ENCODE results near the gene EPPIN. TPM values are rescaled to one million over a fixed set of nuclear protein-coding genes. Genes with fewer than 3 reads are reported as not detected.

The EPPIN gene
- total RNA-seq, 1 donor = not detected

DNA sequence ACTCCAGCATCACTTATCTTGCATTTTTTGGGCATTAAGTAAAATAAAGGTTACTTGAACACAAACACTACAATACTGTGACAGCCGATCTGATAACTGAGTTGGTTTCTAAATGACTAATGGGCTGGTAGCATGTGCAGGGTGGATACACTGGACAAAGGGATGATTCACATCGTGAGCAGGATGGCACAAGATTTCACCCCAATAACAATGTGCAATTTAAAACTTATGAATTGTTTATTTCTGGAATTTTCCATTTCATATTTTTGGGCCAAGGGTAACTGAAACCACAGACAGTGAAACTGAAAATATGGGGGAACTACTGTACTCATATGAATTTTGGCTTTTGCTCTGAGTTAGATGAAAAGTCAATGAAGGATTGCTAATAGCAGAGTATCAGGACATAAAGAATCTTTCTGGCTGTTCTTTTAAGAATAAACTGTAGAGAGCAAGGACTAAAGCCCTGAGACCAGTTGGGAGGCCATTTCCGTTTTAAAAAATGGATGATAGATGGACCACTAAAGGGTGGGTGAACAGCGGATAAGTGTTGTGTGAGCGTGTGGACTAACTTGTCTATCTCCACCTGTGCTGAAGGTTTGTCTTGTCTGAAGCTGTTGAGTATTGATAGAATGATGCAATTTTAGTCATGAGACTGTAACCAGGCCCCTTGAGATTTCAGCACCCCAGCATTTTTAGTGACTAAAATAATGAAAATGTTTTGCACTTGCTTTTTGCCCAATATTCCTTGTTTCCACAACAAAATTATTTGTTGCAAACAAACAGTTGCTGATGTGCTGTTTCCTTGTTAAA, 40.0 kb downstream of the EPPIN start:
- Histone ChIP-seq H3K4me1 (ENCODE audit: insufficient read depth, low read length) (no peaks in the 10 kb centered on the region), H3K79me2 (ENCODE audit: insufficient read depth, low read length) (no peaks in the 10 kb centered on the region), H2AFZ (ENCODE audit: low read length) (no peak overlapping the region), H3K27me3 (ENCODE audit: insufficient read depth, low read length) (peaks cover 4% of the 10 kb centered on the region), H3K4me3 (ENCODE audit: insufficient read depth, low read length) (no peak overlapping the region), H4K20me1 (ENCODE audit: insufficient read depth, low read length) (no peaks in the 10 kb centered on the region), H3K9me3 (ENCODE audit: low read depth, low read length) (no peaks in the 10 kb centered on the region), H3K27ac (ENCODE audit: low read depth, low read length) (no peak overlapping the region), H3K4me2 (ENCODE audit: insufficient read depth, low read length) (no peak overlapping the region), H3K36me3 (ENCODE audit: insufficient read depth, low read length) (no peaks in the 10 kb centered on the region)
- TF ChIP-seq, protein P1, sequence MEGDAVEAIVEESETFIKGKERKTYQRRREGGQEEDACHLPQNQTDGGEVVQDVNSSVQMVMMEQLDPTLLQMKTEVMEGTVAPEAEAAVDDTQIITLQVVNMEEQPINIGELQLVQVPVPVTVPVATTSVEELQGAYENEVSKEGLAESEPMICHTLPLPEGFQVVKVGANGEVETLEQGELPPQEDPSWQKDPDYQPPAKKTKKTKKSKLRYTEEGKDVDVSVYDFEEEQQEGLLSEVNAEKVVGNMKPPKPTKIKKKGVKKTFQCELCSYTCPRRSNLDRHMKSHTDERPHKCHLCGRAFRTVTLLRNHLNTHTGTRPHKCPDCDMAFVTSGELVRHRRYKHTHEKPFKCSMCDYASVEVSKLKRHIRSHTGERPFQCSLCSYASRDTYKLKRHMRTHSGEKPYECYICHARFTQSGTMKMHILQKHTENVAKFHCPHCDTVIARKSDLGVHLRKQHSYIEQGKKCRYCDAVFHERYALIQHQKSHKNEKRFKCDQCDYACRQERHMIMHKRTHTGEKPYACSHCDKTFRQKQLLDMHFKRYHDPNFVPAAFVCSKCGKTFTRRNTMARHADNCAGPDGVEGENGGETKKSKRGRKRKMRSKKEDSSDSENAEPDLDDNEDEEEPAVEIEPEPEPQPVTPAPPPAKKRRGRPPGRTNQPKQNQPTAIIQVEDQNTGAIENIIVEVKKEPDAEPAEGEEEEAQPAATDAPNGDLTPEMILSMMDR (IDR thresholded peaks at IDR 0.05; ENCODE audit: extremely low read depth, low read depth, low read length) = no peak
- DNase-seq (ENCODE audit: insufficient read length, low spot score, missing footprints) = no peak

DNA sequence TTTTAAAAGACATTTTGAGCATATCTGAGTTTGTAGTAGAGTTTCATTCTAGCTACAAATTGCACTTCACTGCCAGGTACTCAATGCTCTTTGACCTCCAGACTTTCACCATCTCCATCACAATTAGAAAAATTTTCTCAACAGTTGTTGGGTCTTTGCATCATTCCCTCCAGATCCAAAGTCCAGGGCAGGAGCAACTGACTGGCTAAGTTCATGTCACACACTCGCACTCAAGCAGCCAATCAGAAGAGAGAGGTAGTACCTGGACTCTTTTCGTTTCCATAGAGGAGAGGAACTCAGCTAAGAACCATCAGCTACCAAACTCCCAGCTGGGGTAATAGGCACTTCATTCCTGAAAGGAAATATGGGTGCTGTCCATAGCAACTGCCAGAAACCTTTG, 40.8 kb downstream of the EPPIN start:
- Histone ChIP-seq H3K4me1 (ENCODE audit: insufficient read depth, low read length) (no peaks in the 10 kb centered on the region), H3K79me2 (ENCODE audit: insufficient read depth, low read length) (no peaks in the 10 kb centered on the region), H4K20me1 (ENCODE audit: insufficient read depth, low read length) (no peaks in the 10 kb centered on the region), H2AFZ (ENCODE audit: low read length) (no peak overlapping the region), H3K36me3 (ENCODE audit: insufficient read depth, low read length) (no peaks in the 10 kb centered on the region), H3K27ac (ENCODE audit: low read depth, low read length) (no peak overlapping the region), H3K27me3 (ENCODE audit: insufficient read depth, low read length) (peaks cover 4% of the 10 kb centered on the region), H3K4me2 (ENCODE audit: insufficient read depth, low read length) (no peak overlapping the region), H3K4me3 (ENCODE audit: insufficient read depth, low read length) (no peak overlapping the region), H3K9me3 (ENCODE audit: low read depth, low read length) (no peaks in the 10 kb centered on the region)
- TF ChIP-seq, protein P1 (IDR thresholded peaks at IDR 0.05; ENCODE audit: extremely low read depth, low read depth, low read length) = no peak
- DNase-seq (ENCODE audit: insufficient read length, low spot score, missing footprints) = no peak

DNA sequence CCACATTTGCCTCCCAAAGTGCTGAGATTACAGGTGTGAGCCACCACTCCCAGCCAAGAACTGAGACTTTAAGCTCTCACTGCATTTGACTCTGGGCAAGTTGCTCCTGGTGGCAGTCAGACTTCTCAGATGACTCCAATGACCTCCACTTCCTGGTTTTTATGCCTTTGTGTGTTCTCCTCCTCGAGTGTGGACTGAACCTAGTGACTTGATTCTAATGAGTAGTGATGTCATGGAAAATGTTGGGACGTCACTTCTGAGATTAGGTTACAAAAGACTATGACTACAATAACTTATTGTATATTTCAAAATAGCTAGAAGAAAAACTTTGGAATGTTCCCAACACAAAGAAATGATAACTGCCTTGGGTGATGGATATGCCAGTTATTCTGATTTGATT, 43.8 kb downstream of the EPPIN start:
- Histone ChIP-seq H3K4me1 (ENCODE audit: insufficient read depth, low read length) (no peaks in the 10 kb centered on the region), H3K9me3 (ENCODE audit: low read depth, low read length) (no peaks in the 10 kb centered on the region), H3K27ac (ENCODE audit: low read depth, low read length) (no peak overlapping the region), H3K4me2 (ENCODE audit: insufficient read depth, low read length) (no peak overlapping the region), H3K4me3 (ENCODE audit: insufficient read depth, low read length) (no peak overlapping the region), H3K36me3 (ENCODE audit: insufficient read depth, low read length) (no peaks in the 10 kb centered on the region), H4K20me1 (ENCODE audit: insufficient read depth, low read length) (no peaks in the 10 kb centered on the region), H3K27me3 (ENCODE audit: insufficient read depth, low read length) (peaks cover 15% of the 10 kb centered on the region), H3K79me2 (ENCODE audit: insufficient read depth, low read length) (no peaks in the 10 kb centered on the region), H2AFZ (ENCODE audit: low read length) (no peak overlapping the region)
- no peak for DNase-seq (ENCODE audit: insufficient read length, low spot score, missing footprints)
- TF ChIP-seq, protein P1 (IDR thresholded peaks at IDR 0.05; ENCODE audit: extremely low read depth, low read depth, low read length) = no peak

DNA sequence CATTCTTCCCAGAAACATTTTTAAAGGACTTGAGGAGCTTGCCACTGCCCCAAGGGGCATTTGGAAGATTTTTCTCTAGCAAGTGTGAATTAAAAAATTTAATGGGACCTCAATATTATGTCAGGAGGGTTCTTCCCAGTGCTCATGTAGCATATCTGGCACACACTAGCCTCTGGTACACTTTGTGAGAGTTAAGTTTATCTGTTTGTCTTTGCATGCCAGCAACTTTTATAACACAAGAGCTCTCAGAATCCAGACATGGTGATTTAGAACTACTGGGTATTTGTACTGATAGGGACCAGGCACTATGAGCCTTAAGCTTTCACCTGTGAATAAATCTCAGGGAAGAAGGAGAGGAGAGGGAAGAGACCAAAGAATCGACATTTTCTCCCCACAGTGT, 44.6 kb downstream of the EPPIN start:
- TF ChIP-seq, protein P1 (IDR thresholded peaks at IDR 0.05; ENCODE audit: extremely low read depth, low read depth, low read length) = no peak
- no peaks in the 10 kb centered on the region for H3K9me3 ChIP-seq (ENCODE audit: low read depth, low read length)
- no peaks in the 10 kb centered on the region for H3K4me1 ChIP-seq (ENCODE audit: insufficient read depth, low read length)
- H3K27me3 ChIP-seq (ENCODE audit: insufficient read depth, low read length) = peaks cover 15% of the 10 kb centered on the region
- H3K27ac ChIP-seq (ENCODE audit: low read depth, low read length) = no peak overlapping the region
- H3K4me3 ChIP-seq (ENCODE audit: insufficient read depth, low read length) = no peak overlapping the region
- no peak overlapping the region for H2AFZ ChIP-seq (ENCODE audit: low read length)
- H3K36me3 ChIP-seq (ENCODE audit: insufficient read depth, low read length) = no peaks in the 10 kb centered on the region
- H4K20me1 ChIP-seq (ENCODE audit: insufficient read depth, low read length) = no peaks in the 10 kb centered on the region
- no peaks in the 10 kb centered on the region for H3K79me2 ChIP-seq (ENCODE audit: insufficient read depth, low read length)
- H3K4me2 ChIP-seq (ENCODE audit: insufficient read depth, low read length) = no peak overlapping the region
- DNase-seq (ENCODE audit: insufficient read length, low spot score, missing footprints) = no peak
